Kidney glomerular epithelial cell (primary cell): ENCODE measurements around the gene GET4.

Experiments
- DNase-seq: peaks from one replicate; lab custom pipeline; 2025; lab: John Stamatoyannopoulos, UW

The GET4 gene

GRCh38 chr7:876077-876971, at the start of gene GET4:
TSS of gene GET4 (plus strand) at chr7:876554. CDS start at chr7:876646, 92 bp downstream.
- DNase-seq, result peak; percentile 58

GRCh38 chr7:828793-829561, 47.4 kb upstream of the GET4 start:
- DNase-seq, result no peak

- DNase-seq, result no peak
Observed at GRCh38 chr7:830069-830468, 46.3 kb upstream of the GET4 start.

- DNase-seq, result peak; percentile 92
Observed at GRCh38 chr7:831596-832166, 44.7 kb upstream of the GET4 start.

GRCh38 chr7:832167-832967, 44.0 kb upstream of the GET4 start, which contains the start of gene SUN1:
TSS of gene SUN1 (plus strand) at chr7:832476. CDS start at chr7:832525, 49 bp downstream.
- DNase-seq, result peak; percentile 68

GRCh38 chr7:832968-833424, 43.4 kb upstream of the GET4 start:
- no peak for DNase-seq

- no peak for DNase-seq
Observed at GRCh38 chr7:833601-834258, 42.6 kb upstream of the GET4 start.

- DNase-seq, result no peak
Observed at GRCh38 chr7:834277-834676, 42.1 kb upstream of the GET4 start.

GRCh38 chr7:835021-835420, 41.3 kb upstream of the GET4 start:
- no peak for DNase-seq

- no peak for DNase-seq
Observed at GRCh38 chr7:835485-836401, 40.6 kb upstream of the GET4 start.

- DNase-seq, result no peak
Observed at GRCh38 chr7:836429-836828, 39.9 kb upstream of the GET4 start.

- no peak for DNase-seq
Observed at GRCh38 chr7:837001-837400, 39.4 kb upstream of the GET4 start.

- DNase-seq, result no peak
Observed at GRCh38 chr7:840001-840600, 36.3 kb upstream of the GET4 start.

GRCh38 chr7:841943-842342, 34.4 kb upstream of the GET4 start:
- no peak for DNase-seq

GRCh38 chr7:842431-843031, 33.8 kb upstream of the GET4 start:
- no peak for DNase-seq

GRCh38 chr7:843230-843629, 33.1 kb upstream of the GET4 start:
- DNase-seq, result no peak

GRCh38 chr7:844043-844442, 32.3 kb upstream of the GET4 start:
- DNase-seq, result no peak

- DNase-seq, result no peak
Observed at GRCh38 chr7:844514-844913, 31.8 kb upstream of the GET4 start.

- DNase-seq, result no peak
Observed at GRCh38 chr7:845091-845490, 31.3 kb upstream of the GET4 start.
